Liver (tissue), 9 donors: ENCODE measurements around the gene PTH1R. TPM values are rescaled to one million over a fixed set of nuclear protein-coding genes. Genes with fewer than 3 reads are reported as not detected.

ENCODE experiments used
- DNase-seq: peaks from one replicate; pipeline ENCODE4 v3.0.0-alpha.2; 2017; ENCODE audit warnings: low spot score
- H3K27ac ChIP-seq, 2 donors: one replicate each; pipeline ENCODE4 v1.7.0; 2013; ENCODE audit warnings: inconsistent platforms in 2 of 2, low read length in 2 of 2, control low read depth in 1 of 2, low read depth in 1 of 2, mild to moderate bottlenecking in 1 of 2
- H3K27me3 ChIP-seq, 4 donors: one replicate each; pipeline versions ENCODE4 v1.6.1 to v1.7.0; 2013; ENCODE audit warnings: low read length in 3 of 4, inconsistent platforms in 1 of 4, mild to moderate bottlenecking in 1 of 4, moderate library complexity in 1 of 4; ENCODE audit not compliant: control insufficient read depth in 4 of 4, insufficient read depth in 4 of 4
- H3K36me3 ChIP-seq, 4 donors: one replicate each; pipeline versions ENCODE4 v1.6.1 to v1.7.0; 2013; ENCODE audit warnings: low read length in 3 of 4, mild to moderate bottlenecking in 3 of 4, low read depth in 1 of 4, moderate library complexity in 1 of 4; ENCODE audit not compliant: control insufficient read depth in 4 of 4, insufficient read depth in 3 of 4
- H3K4me1 ChIP-seq, 4 donors: one replicate each; pipeline versions ENCODE4 v1.6.1 to v1.7.0; 2013; ENCODE audit warnings: low read length in 3 of 4, mild to moderate bottlenecking in 3 of 4, moderate library complexity in 1 of 4; ENCODE audit not compliant: control insufficient read depth in 4 of 4, insufficient read depth in 4 of 4
- H3K4me3 ChIP-seq, 3 donors: one replicate each; pipeline versions ENCODE4 v1.6.1 to v1.7.0; 2013; ENCODE audit warnings: low read length in 3 of 3, control low read depth in 1 of 3, low read depth in 1 of 3, mild to moderate bottlenecking in 1 of 3
- H3K9ac ChIP-seq, 2 donors: one replicate each; pipeline ENCODE4 v1.7.0; 2013; ENCODE audit warnings: low read length in 2 of 2, mild to moderate bottlenecking in 2 of 2, moderate library complexity in 2 of 2, control low read depth in 1 of 2, low read depth in 1 of 2
- H3K9me3 ChIP-seq, 4 donors: one replicate each; pipeline versions ENCODE4 v1.6.1 to v1.7.0; 2013; ENCODE audit warnings: low read length in 3 of 4; ENCODE audit not compliant: control insufficient read depth in 4 of 4
- ATF3 ChIP-seq: IDR thresholded peaks from 2 replicates; pipeline ENCODE4 v1.6.1; 2016; ENCODE audit warnings: antibody characterized with exemption
- CTCF ChIP-seq: fragments of 150-350 bp; IDR thresholded peaks from 2 replicates; pipeline ENCODE4 v1.5.1; 2017; ENCODE audit warnings: improper control_type of control experiment, low read depth, low read length; ENCODE audit not compliant: missing input control
- EGR1 ChIP-seq, 2 donors: IDR thresholded peaks; 2 replicates each; pipeline ENCODE4 v1.6.1; 2016 to 2018; ENCODE audit warnings: antibody characterized with exemption in 2 of 2, low read depth in 2 of 2
- FOXA1 ChIP-seq: IDR thresholded peaks from 2 replicates; pipeline ENCODE4 v1.6.1; 2016; ENCODE audit warnings: antibody characterized with exemption
- FOXA2 ChIP-seq: IDR thresholded peaks from 2 replicates; pipeline ENCODE4 v1.6.1; 2016; ENCODE audit warnings: antibody characterized with exemption
- GABPA ChIP-seq, 2 donors: IDR thresholded peaks in 1 of 2; conservative IDR thresholded peaks in 1 of 2; 2 replicates each; pipeline ENCODE4 v1.6.1; 2016; ENCODE audit warnings: antibody characterized with exemption in 2 of 2, mild to moderate bottlenecking in 1 of 2, moderate library complexity in 1 of 2
- HNF4A ChIP-seq, 2 donors: conservative IDR thresholded peaks; 2 replicates each; pipeline ENCODE4 v1.6.1; 2016; ENCODE audit warnings: antibody characterized with exemption in 2 of 2, mild to moderate bottlenecking in 2 of 2
- HNF4G ChIP-seq: IDR thresholded peaks from 2 replicates; pipeline ENCODE4 v1.6.1; 2016; ENCODE audit warnings: antibody characterized with exemption
- JUND ChIP-seq, 2 donors: IDR thresholded peaks; 2 replicates each; pipeline ENCODE4 v1.6.1; 2016; ENCODE audit warnings: antibody characterized with exemption in 2 of 2
- MAX ChIP-seq: IDR thresholded peaks from 2 replicates; pipeline ENCODE4 v1.6.1; 2016; ENCODE audit warnings: antibody characterized with exemption
- NR2F2 ChIP-seq: IDR thresholded peaks from 2 replicates; pipeline ENCODE4 v1.6.1; 2016; ENCODE audit warnings: antibody characterized with exemption
- RAD21 ChIP-seq, 2 donors: IDR thresholded peaks; 2 replicates each; pipeline ENCODE4 v1.6.1; 2016; ENCODE audit warnings: antibody characterized with exemption in 2 of 2, mild to moderate bottlenecking in 2 of 2
- REST ChIP-seq: IDR thresholded peaks from 2 replicates; pipeline ENCODE4 v1.6.1; 2016; ENCODE audit warnings: antibody characterized with exemption, mild to moderate bottlenecking
- RXRA ChIP-seq, 2 donors: IDR thresholded peaks; 2 replicates each; pipeline ENCODE4 v1.6.1; 2017 to 2018; ENCODE audit warnings: antibody characterized with exemption in 2 of 2, mild to moderate bottlenecking in 1 of 2
- SP1 ChIP-seq: IDR thresholded peaks from 2 replicates; pipeline ENCODE4 v1.6.1; 2018; ENCODE audit warnings: antibody characterized with exemption, mild to moderate bottlenecking
- TAF1 ChIP-seq: conservative IDR thresholded peaks from 2 replicates; pipeline ENCODE4 v1.6.1; 2016; ENCODE audit warnings: antibody characterized with exemption, mild to moderate bottlenecking
- YY1 ChIP-seq: IDR thresholded peaks from 2 replicates; pipeline ENCODE4 v1.6.1; 2016; ENCODE audit warnings: antibody characterized with exemption, mild to moderate bottlenecking
- ZBTB33 ChIP-seq: IDR thresholded peaks from 2 replicates; pipeline ENCODE4 v1.6.1; 2016; ENCODE audit warnings: antibody characterized with exemption
- WGBS: extraction: QIAGEN DNeasy Blood & Tissue Kit; methylation state at CpG from one replicate; pipeline ENCODE4 v1.1.7; 2013; 5-methylcytosine and 5-hydroxymethylcytosine counted together
- polyA plus RNA-seq, 2 donors: library from polyadenylated mRNA; stranded (reverse) in 1 of 2; unstranded in 1 of 2; fragments of 200-250 nt in 1 of 2; fragments of >200 nt in 1 of 2; fragmentation: Nextera tagmentation in 1 of 2; extraction: Ambion mirVana in 1 of 2; gene quantifications; one replicate each; pipeline versions ENCODE4 v1.2.1 to v1.2.3, GENCODE V29; 2013 to 2015
- total RNA-seq, 2 donors: library from RNA; depleted of rRNA; stranded (reverse); fragments of >200 nt; gene quantifications; one replicate each; pipeline ENCODE4 v1.2.3, GENCODE V29; 2014
- donor health status: healthy.
- donor health status: healthy.
- donor health status: healthy.
- donor health status: healthy.
- donor health status: healthy.

The PTH1R gene
- total and polyA plus RNA-seq, 4 donors = 7.2 to 28.4 (median 23.6) TPM

GRCh38 chr3:46895204-46895660 is 17.7 kb downstream of the PTH1R start:
- H3K4me1 ChIP-seq = peaks cover 2 to 19% (median 5%) of the 10 kb centered on the region in 4 donors
- H3K4me3 ChIP-seq = no peak overlapping the region
- DNase-seq = peak; percentile 80
- H3K27me3 ChIP-seq = no peaks in the 10 kb centered on the region
- H3K27ac ChIP-seq = no peak overlapping the region
- no peak overlapping the region for H3K9ac ChIP-seq
- WGBS = 18% methylated on average over 5 of the region's 5 CpGs
- no peaks in the 10 kb centered on the region for H3K9me3 ChIP-seq
- no peak for TF ChIP-seq GABPA (IDR thresholded peaks at IDR 0.05 in 1 of 2, conservative IDR thresholded peaks at IDR 0.05 in 1 of 2)
- TF ChIP-seq CTCF = peak; percentile 88
- TF ChIP-seq RAD21 (IDR thresholded peaks at IDR 0.05) = peak; percentile 91 to 97
- H3K36me3 ChIP-seq = no peaks in the 10 kb centered on the region

GRCh38 chr3:46895761-46896160 is 18.2 kb downstream of the PTH1R start:
- Histone ChIP-seq H3K27ac (no peak overlapping the region), H3K36me3 (no peaks in the 10 kb centered on the region), H3K4me1 (peaks cover 2 to 19% (median 5%) of the 10 kb centered on the region in 4 donors), H3K9ac (no peak overlapping the region), H3K4me3 (no peak overlapping the region), H3K9me3 (no peaks in the 10 kb centered on the region), H3K27me3 (no peaks in the 10 kb centered on the region)
- DNase-seq = no peak
- TF ChIP-seq FOXA2 = no peak
- WGBS = 80% methylated on average over 4 of the region's 4 CpGs

GRCh38 chr3:46896386-46896785 is 18.9 kb downstream of the PTH1R start:
- WGBS = 87% methylated on average over 5 of the region's 5 CpGs
- no peak overlapping the region for H3K4me3 ChIP-seq
- no peak for DNase-seq
- H3K36me3 ChIP-seq = no peaks in the 10 kb centered on the region
- H3K27me3 ChIP-seq = no peaks in the 10 kb centered on the region
- H3K27ac ChIP-seq = no peak overlapping the region
- peaks cover 2 to 19% (median 5%) of the 10 kb centered on the region in 4 donors for H3K4me1 ChIP-seq
- TF ChIP-seq FOXA1 (no peak), JUND (IDR thresholded peaks at IDR 0.05) (no peak), NR2F2 (no peak), FOXA2 (no peak), YY1 (no peak), EGR1 (IDR thresholded peaks at IDR 0.05; ENCODE audit: low read depth in 2 of 2) (no peak), ZBTB33 (no peak), MAX (no peak), RXRA (IDR thresholded peaks at IDR 0.05) (no peak), SP1 (no peak), HNF4G (no peak), RAD21 (IDR thresholded peaks at IDR 0.05) (no peak), ATF3 (no peak), REST (no peak), HNF4A (conservative IDR thresholded peaks at IDR 0.05) (no peak), TAF1 (no peak)
- H3K9me3 ChIP-seq = no peaks in the 10 kb centered on the region
- no peak overlapping the region for H3K9ac ChIP-seq
